HG03097 (cell line): ENCODE data around the gene C1orf159.
"Not testable (repeated sequence)": the region's sequence is repeated elsewhere in the genome, so short reads cannot be mapped to it uniquely, and the experiment has no call there.

Experiments used
- ATAC-seq: cut with Tn5 transposase; IDR thresholded peaks from one replicate; pipeline ENCODE4 v1.9.1; 2021; ENCODE audit not compliant: unreplicated experiment, low FRiP score

The C1orf159 gene

DNA sequence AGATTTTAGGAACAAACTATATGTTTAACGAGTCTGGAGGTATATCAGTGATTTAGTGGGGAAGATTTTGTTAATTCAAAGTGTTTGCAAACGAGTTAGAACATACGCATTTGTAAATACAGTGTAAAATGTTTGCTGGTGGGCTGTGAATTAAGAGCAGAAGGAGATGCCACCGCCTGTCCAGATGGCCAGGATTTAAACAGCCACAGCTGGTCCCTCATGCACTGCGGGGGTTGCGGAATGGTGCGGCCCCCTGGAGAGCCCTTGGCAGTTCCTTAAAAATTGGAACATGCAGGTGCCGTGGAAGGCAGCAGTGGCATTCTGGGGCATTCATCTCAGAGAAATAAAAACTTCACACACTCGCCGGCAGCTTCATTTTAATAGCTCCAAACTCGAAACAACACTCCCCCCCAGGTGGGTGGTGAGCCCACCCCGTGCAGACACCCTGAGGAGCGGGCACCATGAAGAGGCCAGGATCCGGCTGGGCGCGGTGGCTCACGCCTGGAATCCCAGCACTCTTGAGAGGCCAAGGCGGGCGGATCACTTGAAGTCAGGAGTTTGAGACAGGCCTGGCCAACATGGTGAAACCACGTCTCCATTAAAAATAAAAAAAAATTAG lies 3.5 kb upstream of the C1orf159 start:
- ATAC-seq, result no peak

DNA sequence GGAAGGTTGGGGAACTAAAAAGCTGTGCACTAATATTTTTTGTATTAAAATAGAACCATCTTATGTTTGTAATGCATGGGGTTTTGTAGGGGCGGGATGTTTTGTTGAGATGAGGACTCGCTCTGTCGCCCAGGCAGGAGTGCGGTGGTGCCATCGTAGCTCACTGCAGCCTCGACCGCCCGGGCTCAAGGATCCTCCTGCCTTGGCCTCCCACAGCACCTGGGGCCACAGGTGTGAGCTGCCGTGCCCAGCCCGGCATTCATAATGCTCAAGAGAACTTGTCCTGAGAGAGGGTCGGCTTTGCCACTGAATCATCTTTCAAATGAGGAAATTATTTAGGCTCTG lies 3.0 kb upstream of the C1orf159 start:
- no peak for ATAC-seq

DNA sequence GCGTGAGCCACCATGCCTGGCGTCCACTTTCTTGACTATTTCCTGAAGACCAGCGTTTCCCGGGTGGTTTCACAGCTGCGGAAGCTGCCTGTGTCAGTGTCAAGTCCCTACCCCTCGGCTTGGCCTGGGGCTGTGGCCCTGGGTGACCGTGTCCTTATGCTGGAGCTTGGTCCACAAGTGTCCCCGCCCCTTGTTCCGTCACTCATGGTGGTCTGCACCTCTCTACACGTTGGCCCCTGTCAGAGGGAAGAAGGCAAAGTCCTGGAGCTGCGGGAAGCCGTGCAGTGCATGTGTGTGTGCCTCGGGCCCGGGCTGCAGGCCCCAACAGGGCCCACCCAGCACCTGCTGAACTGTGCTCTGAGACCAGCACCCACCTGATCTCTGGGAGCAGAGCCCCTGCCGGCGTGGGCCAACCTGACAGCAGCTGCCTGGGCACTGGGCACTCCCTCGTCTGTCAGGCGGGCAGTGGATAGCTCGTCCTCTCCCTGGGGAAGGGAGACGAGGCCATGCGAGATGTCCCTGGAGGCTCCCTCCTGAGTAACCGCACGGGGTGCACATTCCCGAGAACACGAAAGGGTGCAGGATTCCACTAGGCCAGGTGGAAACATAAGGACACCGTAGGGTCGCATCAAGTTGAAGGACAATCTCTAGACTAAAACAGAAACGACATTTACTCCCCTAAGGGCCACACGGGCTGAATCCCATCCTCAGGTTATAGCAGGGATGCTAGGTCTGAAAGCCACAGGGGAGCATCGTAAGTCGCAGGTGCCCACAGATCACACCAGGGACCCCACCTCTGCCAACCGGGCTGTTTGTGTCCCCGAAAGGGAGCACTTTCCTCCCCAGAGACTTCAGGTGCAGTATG lies 2.4 kb upstream of the C1orf159 start:
- no peak for ATAC-seq

DNA sequence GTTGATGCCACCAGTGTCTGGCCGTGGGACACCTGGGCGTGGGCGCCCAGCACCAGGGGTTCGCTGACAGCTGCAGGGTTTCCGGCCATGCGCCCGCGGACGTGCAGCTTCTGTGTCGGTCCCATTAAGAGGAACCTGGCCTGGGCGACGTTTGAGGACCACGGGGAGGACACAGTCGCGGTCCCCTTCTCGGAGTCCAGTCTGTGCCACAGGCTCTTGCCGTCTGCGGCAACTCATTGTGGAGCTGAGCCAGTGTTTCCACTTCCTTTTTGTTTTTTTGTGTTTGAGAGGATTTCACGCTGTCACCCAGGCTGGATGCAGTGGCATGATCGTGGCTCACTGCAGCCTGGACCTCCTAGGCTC lies 1.6 kb upstream of the C1orf159 start:
- ATAC-seq, result no peak

DNA sequence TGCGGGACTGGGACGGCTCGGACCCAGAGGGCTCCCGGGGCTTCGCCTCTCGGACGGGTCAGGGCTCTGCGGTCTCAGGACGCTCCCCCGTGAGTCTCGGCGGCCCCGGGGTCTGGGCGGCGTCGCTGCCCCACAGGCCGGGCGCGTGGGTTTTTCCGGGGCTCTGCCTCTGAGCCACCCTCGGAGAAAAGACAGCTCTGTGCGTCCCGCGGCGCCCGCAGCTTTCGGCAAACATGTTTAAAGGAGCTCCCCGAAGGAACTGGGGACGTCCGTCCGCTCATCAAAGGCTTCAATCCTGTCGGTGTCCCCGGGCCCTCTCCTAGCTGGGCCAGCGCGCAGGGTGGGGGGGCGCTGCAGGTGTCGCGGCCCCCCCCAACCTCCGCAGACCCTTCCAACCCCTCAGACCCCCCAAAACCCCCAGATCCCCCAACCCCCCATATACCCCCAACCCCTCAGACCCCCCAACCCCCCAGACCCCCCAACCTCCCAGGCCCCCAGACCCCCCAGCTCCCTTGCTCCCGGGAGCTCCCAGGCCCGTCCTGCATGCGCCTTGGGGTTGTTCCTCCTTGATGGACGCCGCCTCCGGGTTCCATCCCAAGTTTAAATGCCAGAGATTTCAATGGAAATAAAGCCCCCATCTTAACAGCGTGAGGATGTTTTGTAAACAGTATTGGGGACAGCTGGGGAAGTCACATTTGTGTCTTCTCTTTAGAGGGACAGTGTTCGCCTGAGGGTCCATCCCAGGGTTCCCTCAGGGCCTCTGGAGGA lies 996 bp upstream of the C1orf159 start:
- no peak for ATAC-seq

DNA sequence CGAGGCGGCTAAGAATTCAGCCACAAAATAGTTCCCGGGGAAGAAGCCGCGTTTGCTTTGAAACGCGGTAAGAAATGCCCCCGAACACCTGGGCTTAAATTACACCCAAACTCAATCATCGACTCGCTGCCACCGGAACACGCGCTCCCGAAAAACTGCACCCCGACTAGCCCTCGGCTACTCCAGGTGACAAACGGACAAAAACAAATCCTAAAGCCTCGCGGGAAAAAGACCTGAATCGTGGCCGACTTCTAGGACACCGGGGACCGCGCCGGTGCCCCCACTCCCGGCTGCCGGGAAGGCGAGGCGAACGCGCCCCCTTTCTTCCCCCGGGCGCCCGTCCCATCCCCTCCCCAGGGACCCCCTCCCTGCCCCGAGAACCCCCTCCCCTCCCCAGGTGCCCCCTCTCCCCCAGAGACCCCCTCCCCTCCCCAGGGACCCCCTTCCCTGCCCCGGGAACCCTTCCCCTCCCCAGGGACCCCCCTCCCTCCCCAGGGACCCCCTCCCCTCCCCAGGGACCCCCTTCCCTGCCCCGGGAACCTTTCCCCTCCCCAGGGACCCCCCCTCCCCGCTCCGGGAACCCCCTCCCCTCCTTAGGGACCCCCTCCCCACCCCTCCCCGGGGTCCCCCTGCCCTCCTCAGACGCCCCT lies 628 bp downstream of the C1orf159 start:
- ATAC-seq, result no peak

DNA sequence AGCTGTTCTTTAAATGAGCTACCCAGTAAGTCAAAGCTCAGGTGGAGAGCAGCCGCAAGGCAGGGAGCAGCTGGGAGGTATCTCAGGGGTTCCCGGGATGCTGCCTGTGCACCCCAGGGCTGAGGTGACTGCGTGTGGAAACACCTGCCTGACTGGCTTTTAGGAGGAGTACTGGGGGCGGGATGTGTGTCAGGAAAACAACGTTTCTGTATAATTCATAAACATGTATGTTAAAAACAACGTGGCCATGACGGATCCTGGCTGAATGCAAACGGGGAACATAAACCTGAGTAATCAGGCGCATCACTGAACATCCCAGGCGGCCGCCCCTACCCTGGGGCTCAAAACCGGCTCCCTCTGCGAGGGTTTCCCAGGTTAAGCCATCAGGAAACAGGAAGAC lies 1.5 kb downstream of the C1orf159 start:
- ATAC-seq, result no peak

DNA sequence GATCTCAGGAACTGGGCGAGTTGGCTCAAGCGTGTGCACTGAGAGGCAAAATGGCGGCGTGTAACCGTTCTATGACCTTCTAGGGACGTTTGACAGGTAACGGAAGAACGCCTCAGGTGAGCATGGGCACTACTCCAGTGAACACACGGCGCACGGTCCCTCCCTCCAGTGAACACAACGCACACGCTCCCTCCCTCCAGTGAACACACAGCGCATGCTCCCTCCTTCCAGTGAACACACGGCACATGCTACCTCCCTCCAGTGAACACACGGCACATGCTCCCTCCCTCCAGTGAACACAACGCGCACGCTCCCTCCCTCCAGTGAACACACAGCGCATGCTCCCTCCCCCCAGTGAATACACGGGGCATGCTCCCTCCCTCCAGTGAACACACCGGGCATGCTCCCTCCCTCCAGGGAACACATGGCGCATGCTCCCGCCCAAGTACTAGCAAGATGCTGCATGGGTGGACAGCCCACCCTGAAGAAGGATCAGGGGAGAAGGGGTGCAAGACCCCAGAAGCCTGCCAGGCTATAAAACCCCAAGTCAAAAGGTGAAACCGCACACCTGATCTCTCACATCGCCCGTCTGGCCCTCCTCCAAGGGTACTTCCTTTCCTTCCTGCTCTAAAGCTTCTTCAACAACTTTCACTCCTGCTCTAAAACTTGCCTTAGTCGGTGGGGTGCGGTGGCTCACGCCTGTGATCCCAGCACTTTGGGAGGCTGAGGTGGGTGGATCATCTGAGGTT lies 3.5 kb downstream of the C1orf159 start:
- no peak for ATAC-seq

DNA sequence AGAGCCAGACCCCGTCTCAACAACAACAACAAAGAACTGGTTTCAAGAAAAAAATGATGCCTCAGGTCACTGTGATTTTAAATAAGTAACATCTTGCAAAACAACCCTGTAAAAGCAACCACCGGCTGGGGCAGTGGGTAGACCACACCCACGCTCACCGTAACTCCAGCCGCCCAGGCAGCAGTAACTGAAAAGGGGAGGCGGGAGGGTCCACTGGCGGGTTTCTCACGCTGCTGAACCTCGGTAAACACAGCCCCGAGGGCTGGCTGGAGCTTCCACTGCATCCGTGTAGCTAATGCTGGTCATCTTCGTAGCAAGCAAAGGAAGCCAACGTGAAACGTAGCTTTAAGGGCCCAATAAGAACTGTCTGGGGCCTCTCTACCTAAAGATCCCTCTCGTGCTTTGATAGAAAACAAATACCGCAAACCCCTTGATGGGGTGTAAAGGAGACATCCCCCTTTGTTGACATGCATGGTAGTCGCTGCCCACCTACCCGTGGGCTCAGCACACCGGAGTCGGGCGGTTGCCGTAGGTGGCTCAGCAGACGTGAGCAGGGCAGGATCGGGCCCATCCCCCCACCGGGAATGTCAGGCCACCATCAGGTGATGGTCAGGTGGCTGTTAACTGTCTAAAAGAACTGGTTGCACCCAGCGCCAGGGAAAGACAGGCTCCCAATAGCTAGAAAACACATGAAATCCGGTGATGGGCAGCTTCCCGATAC lies 4.2 kb downstream of the C1orf159 start:
- ATAC-seq, result no peak

DNA sequence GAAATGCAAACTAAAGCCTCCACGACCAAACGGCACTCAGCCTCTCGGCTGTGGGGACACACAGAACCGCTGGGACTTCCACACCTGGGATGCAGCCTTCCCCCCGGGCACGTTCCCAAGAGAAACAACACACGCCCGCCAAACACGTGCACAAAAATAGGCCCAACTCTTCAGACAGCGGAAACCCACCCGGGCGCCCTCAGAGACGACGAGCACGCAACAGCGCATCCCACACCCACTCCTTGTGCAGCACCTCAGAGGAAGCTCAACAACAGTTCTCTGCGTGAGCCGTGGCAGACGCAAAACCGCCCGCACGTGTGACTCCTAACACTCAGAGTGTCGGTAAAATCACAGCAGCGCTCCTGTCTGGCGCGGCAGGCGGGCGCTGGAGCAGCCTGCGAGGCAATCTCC lies 5.3 kb downstream of the C1orf159 start:
- ATAC-seq, result no peak

DNA sequence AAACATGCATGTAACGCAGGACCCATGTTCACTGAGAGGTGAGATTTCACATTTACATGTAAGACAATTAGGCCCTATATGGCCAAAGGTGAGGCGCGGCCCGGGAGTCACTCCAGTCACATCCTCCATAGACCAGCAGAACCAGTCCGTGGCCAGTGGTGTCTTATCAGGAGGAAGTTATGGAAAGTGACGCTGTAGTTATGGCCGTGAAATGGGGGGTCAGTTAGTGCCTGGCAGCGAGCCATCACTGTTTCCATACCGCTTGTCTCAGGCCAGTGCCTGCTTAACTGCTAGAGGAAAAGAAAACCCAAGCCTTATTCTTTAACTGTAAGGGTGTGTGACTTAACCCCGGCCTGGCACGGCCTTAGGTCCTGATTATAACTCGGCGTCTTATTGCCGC lies 6.1 kb downstream of the C1orf159 start:
- no peak for ATAC-seq

DNA sequence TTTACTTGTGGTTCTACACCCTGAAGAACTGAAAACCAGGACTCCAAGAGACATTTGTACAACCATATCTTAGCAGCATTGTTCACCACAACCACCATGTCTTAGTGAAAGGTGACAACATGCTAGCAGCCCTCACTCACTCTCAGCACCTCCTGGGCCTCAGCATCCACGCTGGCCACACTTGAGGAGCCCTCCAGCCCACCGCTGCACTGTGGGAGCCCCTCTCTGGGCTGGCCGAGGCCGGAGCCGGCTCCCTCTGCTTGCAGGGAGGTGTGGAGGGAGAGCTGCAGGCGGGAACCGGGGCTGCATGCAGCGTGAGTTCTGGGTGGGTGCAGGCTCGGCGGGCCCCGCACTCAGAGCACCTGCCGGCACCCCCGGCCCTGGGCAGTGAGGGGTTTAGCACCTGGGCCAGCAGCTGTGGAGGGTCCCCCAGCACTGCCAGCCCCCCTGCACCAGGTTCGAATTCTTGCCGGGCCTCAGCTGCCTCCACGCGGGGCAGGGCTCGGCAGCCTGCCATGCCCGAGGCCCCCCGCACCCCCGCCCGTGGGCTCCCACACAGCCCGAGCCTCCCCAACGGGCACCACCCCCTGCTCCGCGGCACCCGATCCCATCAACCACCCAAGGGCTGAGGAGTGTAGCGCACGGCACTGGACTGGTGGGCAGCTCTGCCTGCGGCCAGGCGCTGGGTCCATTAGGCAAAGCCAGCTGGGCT lies 9.2 kb downstream of the C1orf159 start:
- ATAC-seq, result no peak

DNA sequence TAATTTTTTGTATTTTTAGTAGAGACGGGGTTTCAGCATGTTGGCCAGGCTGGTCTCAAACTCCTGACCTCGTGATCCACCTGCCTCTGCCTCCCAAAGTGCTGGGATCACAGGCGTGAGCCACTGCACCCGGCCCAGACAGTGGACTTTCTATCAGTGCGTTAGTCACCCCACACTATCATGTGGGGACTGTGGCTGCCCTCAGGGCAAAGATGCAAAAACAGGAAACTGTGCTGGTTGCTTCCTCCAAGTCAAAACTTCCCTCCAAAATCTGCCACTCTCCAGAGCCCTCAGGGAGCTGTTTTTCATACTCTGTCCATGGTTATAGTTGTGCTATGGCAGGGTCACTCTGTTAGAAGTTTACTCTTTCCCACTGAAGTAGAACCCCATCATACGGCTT lies 11.7 kb downstream of the C1orf159 start:
- ATAC-seq, result not testable (repeated sequence)

DNA sequence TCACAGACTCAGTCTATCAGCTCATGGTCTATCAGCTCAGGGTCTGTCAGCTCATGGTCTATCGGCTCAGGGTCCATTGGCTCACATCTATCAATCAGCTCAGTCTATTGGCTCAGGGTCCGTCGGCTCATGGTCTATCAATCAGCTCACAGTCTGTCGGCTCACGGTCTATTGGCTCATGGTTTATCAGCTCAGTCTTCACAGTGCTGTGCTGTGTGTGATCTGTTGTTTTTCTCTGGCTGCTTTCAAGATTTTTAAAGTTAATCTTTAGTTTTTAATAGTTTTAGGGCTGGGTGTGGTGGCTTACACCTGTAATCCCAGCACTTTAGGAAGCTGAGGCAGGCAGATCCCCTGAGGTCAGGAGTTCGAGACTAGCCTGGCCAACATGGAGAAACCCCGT lies 14.4 kb downstream of the C1orf159 start:
- ATAC-seq, result no peak

DNA sequence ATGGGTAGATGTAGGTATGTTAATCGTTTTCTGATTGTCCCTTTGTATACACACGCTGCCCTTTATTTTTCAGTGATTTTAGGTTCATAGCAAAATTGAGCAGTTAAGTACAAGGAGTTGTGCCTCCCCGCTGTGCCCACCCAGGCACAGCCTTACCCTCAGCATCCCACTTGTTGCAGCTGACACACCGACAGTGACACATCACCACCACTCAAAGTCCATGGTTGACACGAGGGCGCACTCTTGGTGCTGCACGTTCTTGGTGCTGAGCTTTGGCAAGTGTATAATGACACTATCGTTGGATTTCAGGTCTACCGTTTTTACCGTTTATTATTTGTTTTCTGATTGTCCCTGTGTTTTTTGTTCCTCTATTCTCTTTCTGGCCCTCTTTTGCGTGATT lies 15.6 kb downstream of the C1orf159 start:
- no peak for ATAC-seq

DNA sequence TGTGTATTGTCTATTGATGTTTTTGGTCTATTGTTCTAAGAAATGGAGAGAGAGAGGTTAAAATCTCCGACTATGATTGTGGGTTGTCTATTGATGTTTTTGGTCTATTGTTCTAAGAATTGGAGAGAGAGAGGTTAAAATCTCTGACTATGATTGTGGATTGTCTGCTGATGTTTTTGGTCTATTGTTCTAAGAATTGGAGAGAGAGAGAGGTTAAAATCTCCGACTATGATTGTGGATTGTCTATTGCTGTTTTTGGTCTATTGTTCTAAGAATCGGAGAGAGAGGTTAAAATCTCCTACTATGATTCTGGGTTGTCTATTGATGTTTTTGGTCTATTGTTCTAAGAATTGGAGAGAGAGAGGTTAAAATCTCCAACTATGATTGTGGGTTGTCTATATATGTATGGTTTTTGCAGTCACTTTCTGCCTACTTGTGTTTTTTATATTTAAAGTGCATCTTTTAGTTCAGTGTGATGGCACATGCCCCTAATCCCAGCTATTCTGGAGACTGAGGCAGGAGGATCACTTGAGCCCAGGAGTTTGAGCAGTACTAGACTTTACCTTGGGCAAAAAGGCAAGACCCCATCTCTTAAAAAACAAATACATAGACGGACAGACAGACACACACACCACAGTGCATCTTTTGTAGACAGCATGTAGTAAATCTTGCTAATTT lies 16.2 kb downstream of the C1orf159 start:
- ATAC-seq, result no peak

DNA sequence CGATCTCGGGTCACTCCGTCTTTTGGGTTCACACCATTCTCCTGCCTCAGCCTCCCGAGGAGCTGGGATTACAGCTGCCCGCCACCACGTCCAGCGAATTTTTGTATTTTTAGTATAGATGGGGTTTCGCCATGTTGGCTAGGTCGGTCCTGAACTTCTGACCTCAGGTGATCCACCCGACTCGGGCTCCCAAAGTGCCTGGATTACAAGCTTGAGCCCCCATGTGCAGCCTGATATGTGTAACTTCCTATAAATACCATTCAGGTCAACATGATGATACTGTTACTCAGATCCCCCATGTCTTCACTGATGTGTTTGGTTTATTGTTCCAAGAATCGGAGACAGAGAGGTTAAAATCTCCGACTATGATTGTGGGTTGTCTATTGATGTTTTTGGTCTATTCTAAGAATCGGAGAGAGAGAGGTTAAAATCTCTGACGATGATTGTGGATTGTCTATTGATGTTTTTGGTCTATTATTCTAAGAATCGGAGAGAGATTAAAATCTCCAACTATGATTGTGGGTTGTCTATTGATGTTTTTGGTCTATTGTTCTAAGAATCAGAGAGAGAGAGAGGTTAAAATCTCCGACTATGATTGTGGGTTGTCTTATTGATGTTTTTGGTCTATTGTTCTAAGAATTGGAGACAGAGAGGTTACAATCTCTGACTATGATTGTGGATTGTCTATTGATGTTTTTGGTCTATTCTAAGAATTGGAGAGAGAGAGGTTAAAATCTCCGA lies 17.0 kb downstream of the C1orf159 start:
- ATAC-seq, result no peak

DNA sequence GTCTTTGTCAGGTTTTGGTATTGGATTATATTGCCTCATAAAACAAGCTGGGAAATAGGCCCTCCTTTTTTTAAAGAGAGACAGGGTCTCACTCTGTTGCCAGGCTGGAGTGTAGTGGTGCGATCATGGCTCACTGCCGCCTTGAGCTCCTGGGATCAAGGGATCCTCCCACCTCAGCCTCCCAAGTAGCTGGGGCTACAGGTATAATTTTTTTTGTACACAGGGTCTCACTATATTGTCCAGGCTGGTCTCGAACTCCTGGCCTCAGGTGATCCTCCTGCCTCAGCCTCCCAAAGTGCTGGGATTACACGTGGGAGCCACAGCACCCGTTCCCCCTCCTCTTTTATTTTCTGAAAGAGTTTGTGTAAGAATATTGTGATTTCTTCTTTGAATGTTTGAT lies 19.8 kb downstream of the C1orf159 start:
- ATAC-seq, result not testable (repeated sequence)
